Osteoblast (primary cell): ENCODE measurements around the gene DDX10. TPM values are rescaled to one million over a fixed set of nuclear protein-coding genes. Genes with fewer than 3 reads are reported as not detected.

Source experiments
- DNase-seq: peaks from one replicate; pipeline ENCODE4 v3.0.0; 2011; ENCODE audit warnings: low spot score, mixed read lengths; ENCODE audit not compliant: insufficient read length; ENCODE audit errors: missing footprints
- H2AFZ ChIP-seq: 2 replicates; pipeline ENCODE4 v1.6.0; 2011; ENCODE audit warnings: mild to moderate bottlenecking, low read length
- H3K27ac ChIP-seq: 2 replicates; pipeline ENCODE4 v1.5.1; 2011; ENCODE audit warnings: mild to moderate bottlenecking, low read depth, low read length, moderate library complexity
- H3K27me3 ChIP-seq: 2 replicates; pipeline ENCODE4 v1.6.0; 2012; ENCODE audit warnings: mild to moderate bottlenecking, control low read depth, inconsistent platforms, low read length, moderate library complexity; ENCODE audit not compliant: insufficient read depth
- H3K36me3 ChIP-seq: 2 replicates; pipeline ENCODE4 v1.5.1; 2011; ENCODE audit warnings: mild to moderate bottlenecking, low read length, control low read depth, moderate library complexity; ENCODE audit not compliant: insufficient read depth
- H3K4me1 ChIP-seq: 2 replicates; pipeline ENCODE4 v1.5.1; 2011; ENCODE audit warnings: mild to moderate bottlenecking, low read length, control low read depth, moderate library complexity; ENCODE audit not compliant: insufficient read depth
- H3K4me2 ChIP-seq: 2 replicates; pipeline ENCODE4 v1.6.0; 2011; ENCODE audit warnings: mild to moderate bottlenecking, low read length; ENCODE audit not compliant: insufficient read depth
- H3K4me3 ChIP-seq: fragments of 200-600 bp; sonication (generic); 3 replicates; pipeline ENCODE4 v1.5.1; 2012; ENCODE audit warnings: mild to moderate bottlenecking, low read length, inconsistent platforms; ENCODE audit not compliant: insufficient read depth
- H3K79me2 ChIP-seq: 2 replicates; pipeline ENCODE4 v1.6.0; 2012; ENCODE audit warnings: mild to moderate bottlenecking, low read length, control low read depth, inconsistent platforms; ENCODE audit not compliant: insufficient read depth
- H3K9me3 ChIP-seq: 2 replicates; pipeline ENCODE4 v1.5.1; 2011; ENCODE audit warnings: low read depth, low read length, control low read depth
- H4K20me1 ChIP-seq: 2 replicates; pipeline ENCODE4 v1.6.0; 2012; ENCODE audit warnings: mild to moderate bottlenecking, low read length, control low read depth; ENCODE audit not compliant: insufficient read depth
- total RNA-seq: library from RNA; depleted of rRNA; stranded (reverse); fragments of >200 nt; gene quantifications from 2 replicates; pipeline ENCODE4 v1.2.3, GENCODE V29; 2012
- TF ChIP-seq, protein P1 (sequence below): IDR thresholded peaks from 2 replicates; pipeline ENCODE4 v1.5.1; 2011; ENCODE audit warnings: mild to moderate bottlenecking, low read depth, low read length, moderate library complexity; ENCODE audit errors: extremely low read depth

Gene DDX10
- total RNA-seq, 1 donor: 16.6 TPM

DNA sequence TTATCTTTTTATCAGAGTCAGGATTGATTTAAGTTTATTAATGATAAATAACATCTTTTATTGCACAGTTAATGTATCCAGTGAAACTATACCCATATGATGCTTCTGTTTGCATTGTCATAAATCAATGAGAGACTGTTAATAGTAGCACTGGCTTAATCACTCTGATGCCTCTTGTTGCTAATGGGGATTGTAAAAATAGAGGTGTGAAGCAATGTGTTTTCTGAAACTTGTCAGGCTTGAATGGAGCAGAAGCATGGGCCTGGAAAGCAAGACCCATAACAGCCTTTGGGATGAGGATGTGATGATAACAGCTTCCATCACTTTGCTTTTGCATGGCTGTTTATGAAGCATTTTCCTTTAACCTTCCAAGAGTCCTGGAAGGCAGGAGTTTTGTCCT is 319.7 kb downstream of the DDX10 start:
- Histone ChIP-seq H3K4me3 (no peak overlapping the region), H3K9me3 (no peaks in the 10 kb centered on the region), H3K27me3 (no peaks in the 10 kb centered on the region), H3K36me3 (no peaks in the 10 kb centered on the region), H3K4me1 (peaks cover 30% of the 10 kb centered on the region), H3K27ac (peak overlapping the region; percentile 59), H2AFZ (no peak overlapping the region), H3K4me2 (no peak overlapping the region), H3K79me2 (no peaks in the 10 kb centered on the region), H4K20me1 (no peaks in the 10 kb centered on the region)
- TF ChIP-seq, protein P1, sequence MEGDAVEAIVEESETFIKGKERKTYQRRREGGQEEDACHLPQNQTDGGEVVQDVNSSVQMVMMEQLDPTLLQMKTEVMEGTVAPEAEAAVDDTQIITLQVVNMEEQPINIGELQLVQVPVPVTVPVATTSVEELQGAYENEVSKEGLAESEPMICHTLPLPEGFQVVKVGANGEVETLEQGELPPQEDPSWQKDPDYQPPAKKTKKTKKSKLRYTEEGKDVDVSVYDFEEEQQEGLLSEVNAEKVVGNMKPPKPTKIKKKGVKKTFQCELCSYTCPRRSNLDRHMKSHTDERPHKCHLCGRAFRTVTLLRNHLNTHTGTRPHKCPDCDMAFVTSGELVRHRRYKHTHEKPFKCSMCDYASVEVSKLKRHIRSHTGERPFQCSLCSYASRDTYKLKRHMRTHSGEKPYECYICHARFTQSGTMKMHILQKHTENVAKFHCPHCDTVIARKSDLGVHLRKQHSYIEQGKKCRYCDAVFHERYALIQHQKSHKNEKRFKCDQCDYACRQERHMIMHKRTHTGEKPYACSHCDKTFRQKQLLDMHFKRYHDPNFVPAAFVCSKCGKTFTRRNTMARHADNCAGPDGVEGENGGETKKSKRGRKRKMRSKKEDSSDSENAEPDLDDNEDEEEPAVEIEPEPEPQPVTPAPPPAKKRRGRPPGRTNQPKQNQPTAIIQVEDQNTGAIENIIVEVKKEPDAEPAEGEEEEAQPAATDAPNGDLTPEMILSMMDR: no peak
- DNase-seq: no peak

DNA sequence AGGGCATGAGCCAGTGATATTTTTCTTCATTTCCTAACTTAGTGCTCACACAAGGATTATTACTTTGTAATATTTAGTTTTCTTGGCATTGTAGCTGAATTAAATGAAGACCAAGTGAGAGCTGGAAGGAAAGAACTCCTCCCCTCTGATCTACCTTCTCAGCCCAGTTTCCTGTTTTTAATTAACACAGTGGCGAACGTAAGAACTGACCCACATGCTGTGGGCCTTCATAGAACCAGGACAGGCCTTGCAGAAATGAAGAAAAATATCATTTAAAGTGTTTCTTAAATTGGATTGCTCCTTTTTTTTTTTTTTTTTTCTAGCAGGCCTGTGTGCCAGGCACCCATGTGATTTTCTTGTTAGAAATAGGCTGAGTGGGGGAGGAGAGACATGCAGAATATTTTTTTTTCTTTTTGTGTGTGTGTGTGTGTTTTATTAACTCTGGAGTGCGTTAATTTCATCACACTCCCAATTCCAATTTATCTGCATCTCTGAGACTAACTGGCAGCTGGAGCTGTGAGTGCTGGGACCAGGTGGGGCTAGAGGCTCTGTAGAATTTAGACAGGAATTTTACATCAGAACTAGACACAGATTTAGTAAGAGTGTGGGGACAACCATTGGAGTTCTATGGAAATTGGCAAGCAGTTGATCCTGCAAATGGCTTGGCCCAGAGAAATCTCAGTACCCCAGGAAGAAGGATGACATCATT is 320.5 kb downstream of the DDX10 start:
- no peak for DNase-seq
- H3K27me3 ChIP-seq: no peaks in the 10 kb centered on the region
- peak overlapping the region; percentile 57 for H3K27ac ChIP-seq
- peaks cover 30% of the 10 kb centered on the region for H3K4me1 ChIP-seq
- no peaks in the 10 kb centered on the region for H3K36me3 ChIP-seq
- H4K20me1 ChIP-seq: no peaks in the 10 kb centered on the region
- TF ChIP-seq, protein P1: no peak
- peak overlapping the region; percentile 60 for H3K4me2 ChIP-seq
- no peaks in the 10 kb centered on the region for H3K79me2 ChIP-seq
- H3K9me3 ChIP-seq: no peaks in the 10 kb centered on the region
- peak overlapping the region; percentile 39 for H2AFZ ChIP-seq
- no peak overlapping the region for H3K4me3 ChIP-seq

DNA sequence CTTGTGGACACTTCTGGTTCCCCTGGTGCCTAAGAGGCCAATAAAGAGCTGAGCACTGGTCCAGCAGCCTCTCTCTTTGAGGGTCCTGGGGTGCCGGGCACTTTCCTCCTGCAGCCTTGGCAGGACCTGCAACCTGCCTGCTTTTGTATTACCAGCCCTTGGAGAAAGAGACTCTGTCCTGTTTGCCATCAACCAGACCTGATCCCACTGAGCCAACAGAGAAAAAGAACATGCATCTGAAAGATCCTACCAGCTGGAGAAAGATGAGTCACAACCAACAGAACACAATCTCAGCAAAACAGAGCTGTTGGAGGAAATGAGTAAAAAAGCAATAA is 321.0 kb downstream of the DDX10 start:
- H2AFZ ChIP-seq: peak overlapping the region; percentile 39
- no peaks in the 10 kb centered on the region for H3K9me3 ChIP-seq
- peak overlapping the region; percentile 60 for H3K4me2 ChIP-seq
- H3K27ac ChIP-seq: peak overlapping the region; percentile 57
- no peaks in the 10 kb centered on the region for H3K36me3 ChIP-seq
- no peaks in the 10 kb centered on the region for H3K79me2 ChIP-seq
- no peak overlapping the region for H3K4me3 ChIP-seq
- H3K4me1 ChIP-seq: peaks cover 30% of the 10 kb centered on the region
- DNase-seq: peak; percentile 35
- no peaks in the 10 kb centered on the region for H3K27me3 ChIP-seq
- H4K20me1 ChIP-seq: no peaks in the 10 kb centered on the region
- TF ChIP-seq, protein P1: no peak

Other genes starting within 250 kb of the DDX10 start
- 1.1 and 1.5 TPM in 2 replicates for gene C11orf65, start 197.5 kb upstream of the DDX10 start, total RNA-seq
- 29.0 and 33.3 TPM in 2 replicates for gene POGLUT3, start 166.7 kb upstream of the DDX10 start, total RNA-seq
- gene EXPH5, start 71.3 kb upstream of the DDX10 start, total RNA-seq: under 0.01 and 0.59 TPM in 2 replicates